ENCODE results near the gene CACNA2D1. TPM values are rescaled to one million over a fixed set of nuclear protein-coding genes. Genes with fewer than 3 reads are reported as not detected.

The CACNA2D1 gene
- total RNA-seq, 1 donor from 2014 or later = not detected

DNA sequence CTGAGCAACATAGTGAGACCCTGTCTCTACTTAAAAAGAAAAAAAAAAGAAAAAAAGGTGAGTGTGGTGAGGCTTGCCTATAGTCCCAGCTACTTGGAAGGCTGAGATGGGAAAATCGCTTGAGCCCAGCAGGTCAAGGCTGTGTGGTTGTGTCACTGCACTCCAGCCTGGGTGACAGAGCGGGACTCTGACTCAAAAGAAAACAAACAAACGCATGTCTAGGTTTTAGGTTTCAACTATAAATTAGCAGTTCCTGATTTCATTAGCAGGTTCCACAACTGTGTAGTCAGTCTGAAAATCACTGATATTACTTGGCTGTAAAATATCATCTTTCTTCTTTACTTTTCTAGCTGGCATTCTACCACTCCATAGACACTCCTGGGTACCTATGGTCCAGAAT lies 518.0 kb downstream of the CACNA2D1 start:
- ATAC-seq (ENCODE audit: low read depth) (no peak), DNase-seq (no peak)
- POLR2A ChIA-PET = no interaction called here
- Mint-ChIP-seq H3K36me3 (ENCODE audit: low read depth) (no peaks in the 10 kb centered on the region), H3K4me3 (no peak overlapping the region), H3K27ac (no peak overlapping the region), H3K9me3 (no peaks in the 10 kb centered on the region), H3K4me1 (no peaks in the 10 kb centered on the region), H3K27me3 (no peaks in the 10 kb centered on the region)
- no peak for TF ChIP-seq CTCF (IDR thresholded peaks at IDR 0.05)
- CTCF ChIA-PET = no interaction called here
- intact Hi-C loops (cut with micrococcal nuclease) = no loop called here

DNA sequence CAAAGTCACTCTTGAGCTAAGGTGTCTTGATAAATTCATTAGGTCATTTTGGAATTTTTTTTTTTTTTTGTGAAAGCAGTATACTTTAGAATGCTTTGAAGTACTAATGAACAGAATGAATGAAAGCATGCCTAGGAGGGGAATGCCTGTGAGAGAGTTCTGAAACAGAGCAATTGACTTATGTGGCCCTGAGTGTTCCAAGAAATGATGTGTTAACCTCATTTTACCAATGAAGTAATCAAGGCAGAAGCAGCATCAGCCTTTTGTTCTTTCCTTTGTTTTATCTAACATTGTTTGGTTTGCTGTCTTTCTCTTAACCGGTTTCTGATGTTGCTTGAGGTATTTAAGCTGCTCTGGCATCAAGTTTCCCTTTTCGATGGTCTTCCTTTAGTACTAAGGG lies 519.1 kb downstream of the CACNA2D1 start:
- ATAC-seq (ENCODE audit: low read depth) = no peak
- Mint-ChIP-seq H3K4me1 (no peaks in the 10 kb centered on the region), H3K27me3 (no peaks in the 10 kb centered on the region), H3K27ac (no peak overlapping the region), H3K4me3 (no peak overlapping the region), H3K36me3 (ENCODE audit: low read depth) (no peaks in the 10 kb centered on the region), H3K9me3 (peaks cover 1% of the 10 kb centered on the region)
- no peak for DNase-seq
- ChIA-PET CTCF (no interaction called here), POLR2A (no interaction called here)
- no peak for TF ChIP-seq CTCF (IDR thresholded peaks at IDR 0.05)
- intact Hi-C loops (cut with micrococcal nuclease) = no loop called here

GRCh38 chr7:81919494-81919893 lies 524.1 kb downstream of the CACNA2D1 start:
- intact Hi-C loops (cut with micrococcal nuclease) = no loop called here
- DNase-seq (no peak), ATAC-seq (ENCODE audit: low read depth) (no peak)
- TF ChIP-seq CTCF (IDR thresholded peaks at IDR 0.05) = no peak
- no peak overlapping the region for H3K27ac Mint-ChIP-seq
- no peak overlapping the region for H3K4me3 Mint-ChIP-seq
- no peaks in the 10 kb centered on the region for H3K36me3 Mint-ChIP-seq (ENCODE audit: low read depth)
- ChIA-PET POLR2A (no interaction called here), CTCF (no interaction called here)
- no peaks in the 10 kb centered on the region for H3K4me1 Mint-ChIP-seq
- H3K9me3 Mint-ChIP-seq = peaks cover 9% of the 10 kb centered on the region
- no peaks in the 10 kb centered on the region for H3K27me3 Mint-ChIP-seq

GRCh38 chr7:81908220-81908619 lies 535.4 kb downstream of the CACNA2D1 start:
- no peaks in the 10 kb centered on the region for H3K27me3 Mint-ChIP-seq
- CTCF ChIA-PET = no interaction called here
- peaks cover 8% of the 10 kb centered on the region for H3K9me3 Mint-ChIP-seq
- no peaks in the 10 kb centered on the region for H3K36me3 Mint-ChIP-seq (ENCODE audit: low read depth)
- intact Hi-C loops (cut with micrococcal nuclease) = no loop called here
- no peak for DNase-seq
- no peak for ATAC-seq (ENCODE audit: low read depth)
- H3K27ac Mint-ChIP-seq = no peak overlapping the region
- no peak for TF ChIP-seq CTCF (IDR thresholded peaks at IDR 0.05)
- POLR2A ChIA-PET = no interaction called here
- H3K4me3 Mint-ChIP-seq = no peak overlapping the region
- no peaks in the 10 kb centered on the region for H3K4me1 Mint-ChIP-seq

DNA sequence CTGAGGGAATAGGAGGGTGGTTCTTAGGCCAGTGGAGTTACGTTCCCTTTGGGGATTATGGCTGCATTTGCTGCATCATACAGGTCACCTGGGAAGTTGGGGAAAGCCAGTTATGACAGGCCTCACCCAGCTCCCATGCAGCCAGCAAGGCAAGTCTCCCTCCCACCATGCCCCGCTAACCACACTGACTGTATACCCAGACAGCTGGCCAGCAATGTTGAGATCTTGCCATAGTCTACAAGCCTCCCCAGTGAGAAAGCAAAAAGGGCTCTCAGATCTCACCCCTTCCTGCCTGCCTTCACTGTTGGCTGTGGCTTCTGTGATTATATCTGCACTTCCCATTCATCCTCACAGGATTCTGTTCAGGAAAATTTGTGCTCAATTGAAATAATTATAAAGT lies 540.5 kb downstream of the CACNA2D1 start:
- Mint-ChIP-seq H3K27ac (no peak overlapping the region), H3K4me3 (no peak overlapping the region), H3K36me3 (ENCODE audit: low read depth) (no peaks in the 10 kb centered on the region), H3K9me3 (peaks cover 4% of the 10 kb centered on the region), H3K4me1 (peaks cover 12% of the 10 kb centered on the region), H3K27me3 (no peaks in the 10 kb centered on the region)
- ChIA-PET CTCF (no interaction called here), POLR2A (no interaction called here)
- no peak for TF ChIP-seq CTCF (IDR thresholded peaks at IDR 0.05)
- intact Hi-C loops (cut with micrococcal nuclease) = no loop called here
- ATAC-seq (ENCODE audit: low read depth) (no peak), DNase-seq (no peak)
